CD4-positive, alpha-beta T cell (primary cell): Measurements from ENCODE around the gene NOTCH1. TPM values are rescaled to one million over a fixed set of nuclear protein-coding genes. Genes with fewer than 3 reads are reported as not detected.

Source experiments
- ATAC-seq: fragments of 200-7000 bp; cut with Tn5 transposase; one replicate; pipeline ENCODE4 v1.10.0; 2022; ENCODE audit warnings: mild to moderate bottlenecking; ENCODE audit not compliant: poor library complexity
- CTCF ChIA-PET: fragments of 350-600 bp; sonication (Branson Sonifier 250); formaldehyde crosslinking; loops from one replicate; lab custom pipeline; 2021; ENCODE audit warnings: antibody characterized with exemption, inconsistent platforms; lab: Charles Lee
- POLR2A ChIA-PET: fragments of 350-600 bp; sonication (Branson Sonifier 250); formaldehyde crosslinking; loops from one replicate; lab custom pipeline; 2021; ENCODE audit warnings: antibody characterized with exemption, inconsistent platforms; lab: Charles Lee
- DNase-seq, 14 experiments: peaks; one replicate each; pipeline ENCODE4 v3.0.0-alpha.2; 2013 to 2020; ENCODE audit warnings: mixed read lengths in 2 of 14
- H3K27ac ChIP-seq, 2 donors: one replicate each; pipeline versions ENCODE4 v1.5.1 to v1.7.0; 2013; ENCODE audit warnings: low read length in 2 of 2, low read depth in 1 of 2, mild to moderate bottlenecking in 1 of 2
- H3K27me3 ChIP-seq, 2 experiments: 1 replicate in 1 of 2; 2 replicates in 1 of 2; pipeline versions ENCODE4 v1.6.1 to v1.7.0; 2013; ENCODE audit warnings: low read length in 2 of 2, control low read depth in 1 of 2, mild to moderate bottlenecking in 1 of 2, moderate library complexity in 1 of 2; ENCODE audit not compliant: insufficient read depth in 2 of 2, control insufficient read depth in 1 of 2
- H3K36me3 ChIP-seq: one replicate; pipeline ENCODE4 v1.6.1; 2013; ENCODE audit warnings: low read length, control low read depth; ENCODE audit not compliant: insufficient read depth
- H3K4me1 ChIP-seq: one replicate; pipeline ENCODE4 v1.6.1; 2013; ENCODE audit warnings: low read length, control low read depth; ENCODE audit not compliant: insufficient read depth
- H3K4me3 ChIP-seq: one replicate; pipeline ENCODE4 v1.5.1; 2013; ENCODE audit warnings: mild to moderate bottlenecking, low read length, moderate library complexity
- H3K9me3 ChIP-seq, 2 experiments: 1 replicate in 1 of 2; 2 replicates in 1 of 2; pipeline versions ENCODE4 v1.6.1 to v1.7.0; 2013; ENCODE audit warnings: low read length in 2 of 2, mild to moderate bottlenecking in 2 of 2, control low read depth in 1 of 2, moderate library complexity in 1 of 2; ENCODE audit not compliant: control insufficient read depth in 1 of 2, insufficient read depth in 1 of 2
- H3K27ac Mint-ChIP-seq: one replicate; pipeline ENCODE4 v1.8.0; 2020; ENCODE audit warnings: mixed read lengths
- H3K27me3 Mint-ChIP-seq: one replicate; pipeline ENCODE4 v1.8.0; 2021; ENCODE audit warnings: mixed read lengths
- H3K36me3 Mint-ChIP-seq: one replicate; pipeline ENCODE4 v1.8.0; 2021; ENCODE audit warnings: low read depth, mixed read lengths
- H3K4me1 Mint-ChIP-seq: one replicate; pipeline ENCODE4 v1.8.0; 2021; ENCODE audit warnings: low read depth, mixed read lengths
- H3K4me3 Mint-ChIP-seq: one replicate; pipeline ENCODE4 v1.8.0; 2020; ENCODE audit warnings: mild to moderate bottlenecking, mixed read lengths
- H3K9me3 Mint-ChIP-seq: one replicate; pipeline ENCODE4 v1.8.0; 2020; ENCODE audit warnings: mixed read lengths
- intact Hi-C, 2 experiments: fragments of 100-400 bp; cut with DNase I in 1 of 2; cut with micrococcal nuclease in 1 of 2; formaldehyde crosslinking; loops; one replicate each; pipeline versions ENCODE4 v1.15.1 to v1.9.0; 2023 to 2025; cut with DNase I, micrococcal nuclease
- total RNA-seq, 174 experiments: library from RNA in 2 of 174; stranded (reverse) in 2 of 174; gene quantifications; one replicate each; pipeline ENCODE4 v1.2.3 and lab custom pipeline; 2021 to 2026
- TF ChIP-seq, protein P1 (sequence below): fragments of 200-600 bp; IDR thresholded peaks from one replicate; pipeline ENCODE4 v1.8.0; 2022; ENCODE audit warnings: antibody characterized with exemption, mild to moderate bottlenecking

NOTCH1 gene
- total RNA-seq, 2 experiments from 2014 or later, result 30.8 to 34.2 TPM

DNA sequence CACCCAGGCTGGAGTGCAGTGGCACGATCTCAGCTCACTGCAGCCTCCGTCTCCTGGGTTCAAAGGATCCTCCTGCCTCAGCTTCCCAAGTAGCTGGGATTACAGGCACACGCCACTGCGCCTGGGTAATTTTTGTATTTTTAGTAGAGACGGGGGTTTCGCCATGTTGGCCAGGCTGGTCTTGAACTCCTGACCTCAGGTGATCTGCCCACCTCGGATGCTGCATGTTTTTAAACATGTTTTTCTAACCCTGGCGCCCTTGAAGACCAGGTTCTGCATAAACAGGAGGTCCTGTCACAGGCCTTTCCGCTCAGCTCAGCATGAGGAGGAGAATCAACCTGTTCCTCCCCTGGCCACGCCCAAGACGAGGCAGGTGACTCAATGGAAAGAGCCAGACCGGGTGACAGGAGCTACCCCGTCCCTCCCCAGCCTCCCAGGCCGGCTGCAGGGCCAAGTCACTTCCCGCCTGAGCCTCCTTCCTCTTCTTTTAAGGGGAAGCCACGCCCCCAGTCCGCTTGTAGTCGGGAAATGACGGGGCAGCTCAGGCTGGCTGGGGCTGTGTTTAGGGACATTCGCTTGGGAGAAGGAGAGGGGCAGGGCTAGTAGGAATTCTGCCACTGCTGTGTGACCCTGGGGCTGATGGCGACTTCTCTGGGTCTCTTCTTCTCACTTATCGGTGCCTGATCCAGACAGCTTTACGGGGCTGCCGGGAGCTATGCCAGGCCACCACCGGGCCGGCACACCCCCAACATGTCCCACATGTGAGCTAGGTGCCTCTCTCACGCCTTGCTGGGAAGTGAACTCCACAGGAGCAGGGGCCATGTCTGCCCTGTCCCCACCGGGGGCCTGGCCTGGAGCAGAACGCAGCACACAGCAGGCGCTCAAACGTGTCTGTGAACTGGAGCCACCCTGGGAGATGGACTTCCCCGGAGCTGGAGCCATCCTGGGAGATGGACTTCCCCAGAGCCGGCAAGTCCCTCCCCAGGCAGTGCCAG, 6.1 kb downstream of the NOTCH1 start:
- DNase-seq, result peak; percentile 54 to 95 (median 90)
- intact Hi-C loops, result loop anchor here (5.0 to 10.0 kb wide), 2 partner anchors 52 to 135 kb away; partner anchors contain the start of gene SNAPC4 (in 1 of the 2)
- TF ChIP-seq, protein P1, sequence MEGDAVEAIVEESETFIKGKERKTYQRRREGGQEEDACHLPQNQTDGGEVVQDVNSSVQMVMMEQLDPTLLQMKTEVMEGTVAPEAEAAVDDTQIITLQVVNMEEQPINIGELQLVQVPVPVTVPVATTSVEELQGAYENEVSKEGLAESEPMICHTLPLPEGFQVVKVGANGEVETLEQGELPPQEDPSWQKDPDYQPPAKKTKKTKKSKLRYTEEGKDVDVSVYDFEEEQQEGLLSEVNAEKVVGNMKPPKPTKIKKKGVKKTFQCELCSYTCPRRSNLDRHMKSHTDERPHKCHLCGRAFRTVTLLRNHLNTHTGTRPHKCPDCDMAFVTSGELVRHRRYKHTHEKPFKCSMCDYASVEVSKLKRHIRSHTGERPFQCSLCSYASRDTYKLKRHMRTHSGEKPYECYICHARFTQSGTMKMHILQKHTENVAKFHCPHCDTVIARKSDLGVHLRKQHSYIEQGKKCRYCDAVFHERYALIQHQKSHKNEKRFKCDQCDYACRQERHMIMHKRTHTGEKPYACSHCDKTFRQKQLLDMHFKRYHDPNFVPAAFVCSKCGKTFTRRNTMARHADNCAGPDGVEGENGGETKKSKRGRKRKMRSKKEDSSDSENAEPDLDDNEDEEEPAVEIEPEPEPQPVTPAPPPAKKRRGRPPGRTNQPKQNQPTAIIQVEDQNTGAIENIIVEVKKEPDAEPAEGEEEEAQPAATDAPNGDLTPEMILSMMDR, result no peak
- CTCF ChIA-PET, result interaction anchor here (1.4 to 2.5 kb wide), 4 partner anchors 10 to 92 kb away, joined by 3 to 10 read pairs (median 4); no protein-coding TSS in a partner anchor
- H3K4me3 Mint-ChIP-seq, result peak overlapping the region; percentile 91
- no peaks in the 10 kb centered on the region for H3K9me3 Mint-ChIP-seq
- H3K4me1 Mint-ChIP-seq, result peaks cover 57% of the 10 kb centered on the region
- H3K27ac ChIP-seq, result peak overlapping the region; percentile 94
- no peaks in the 10 kb centered on the region for H3K27me3 ChIP-seq
- no peaks in the 10 kb centered on the region for H3K27me3 Mint-ChIP-seq
- peak overlapping the region; percentile 50 for H3K4me3 ChIP-seq
- ATAC-seq, result peak; percentile 68
- no peaks in the 10 kb centered on the region for H3K9me3 ChIP-seq
- H3K4me1 ChIP-seq, result peaks cover 94% of the 10 kb centered on the region
- H3K36me3 Mint-ChIP-seq, result no peaks in the 10 kb centered on the region
- peaks cover 32% of the 10 kb centered on the region for H3K36me3 ChIP-seq
- POLR2A ChIA-PET, result interaction anchor here (0.7 to 3.5 kb wide), 15 partner anchors 8 to 187 kb away, joined by 3 to 49 read pairs (median 6); partner anchors contain the start of gene DNLZ
- peak overlapping the region; percentile 97 for H3K27ac Mint-ChIP-seq

- no peaks in the 10 kb centered on the region for H3K27me3 ChIP-seq
- no peaks in the 10 kb centered on the region for H3K36me3 Mint-ChIP-seq
- TF ChIP-seq, protein P1, result no peak
- H3K9me3 Mint-ChIP-seq, result no peaks in the 10 kb centered on the region
- ATAC-seq, result peak; percentile 62
- peaks cover 60% of the 10 kb centered on the region for H3K4me1 Mint-ChIP-seq
- ChIA-PET CTCF (interaction anchor here (1.4 to 2.5 kb wide), 4 partner anchors 9 to 93 kb away, joined by 3 to 10 read pairs (median 4); no protein-coding TSS in a partner anchor), POLR2A (interaction anchor here (0.6 to 3.5 kb wide), 16 partner anchors 9 to 661 kb away, joined by 3 to 49 read pairs (median 6); partner anchors contain the start of genes DNLZ and TPRN)
- no peaks in the 10 kb centered on the region for H3K9me3 ChIP-seq
- peaks cover 31% of the 10 kb centered on the region for H3K36me3 ChIP-seq
- peaks cover 94% of the 10 kb centered on the region for H3K4me1 ChIP-seq
- H3K4me3 Mint-ChIP-seq, result peak overlapping the region; percentile 91
- peak overlapping the region; percentile 94 for H3K27ac ChIP-seq
- DNase-seq, result peak in 12 of 14 experiments; percentile 44 to 82 (median 54)
- H3K4me3 ChIP-seq, result peak overlapping the region; percentile 50
- intact Hi-C loops, result loop anchor here in 1 of 2 experiments (5.0 kb wide), 1 partner anchor 52 kb away; no protein-coding TSS in a partner anchor
- peak overlapping the region; percentile 97 for H3K27ac Mint-ChIP-seq
- no peaks in the 10 kb centered on the region for H3K27me3 Mint-ChIP-seq
Observed at GRCh38 chr9:136538599-136539426, 7.0 kb downstream of the NOTCH1 start.
